A549 (cell line): Measurements from ENCODE around the gene RNF14. TPM values are rescaled to one million over a fixed set of nuclear protein-coding genes. Genes with fewer than 3 reads are reported as not detected.
A peak's percentile ranks its signal among the peaks of the same experiment; 100 is the strongest.

ENCODE experiments used
- ATAC-seq, 2 experiments: fragments of 200-7000 bp in 1 of 2; fragments of >200 bp in 1 of 2; cut with Nextera tagmentation in 1 of 2; cut with Tn5 transposase in 1 of 2; 3 replicates each; pipeline versions ENCODE4 v1.8.0 to v1.9.1; 2018 to 2020; ENCODE audit warnings: mild to moderate bottlenecking in 1 of 2, moderate library complexity in 1 of 2
- CTCF ChIA-PET: fragments of 300-600 bp; sonication (Branson Sonifier 250); formaldehyde crosslinking; extraction: SDS; loops from one replicate; lab custom pipeline; 2021; ENCODE audit warnings: antibody characterized with exemption, inconsistent platforms; lab: Yijun Ruan, JAX
- POLR2A ChIA-PET: fragments of 350-600 bp; formaldehyde crosslinking; extraction: SDS; loops from one replicate; lab custom pipeline; 2021; ENCODE audit warnings: antibody characterized with exemption, inconsistent platforms; lab: Yijun Ruan, JAX
- DNase-seq, 2 experiments: peaks; one replicate each; pipeline versions ENCODE4 v3.0.0 to v3.0.0-alpha.2; 2011 to 2016; ENCODE audit warnings: low read depth in 1 of 2, low spot score in 1 of 2
- FAIRE-seq: peaks from 2 replicates; lab custom pipeline; 2011; peaks lifted over from hg19 to GRCh38; lab: Jason Lieb, UNC
- H3K27ac ChIP-seq, 2 experiments: fragments of >200 bp; sonication (Bioruptor Twin); formaldehyde crosslinking; 3 replicates each; pipeline ENCODE4 v1.5.1; 2016 to 2017
- H3K4me1 ChIP-seq: fragments of >200 bp; sonication (Bioruptor Twin); formaldehyde crosslinking; 3 replicates; pipeline ENCODE4 v1.6.1; 2016
- H3K4me2 ChIP-seq: fragments of >200 bp; sonication (Bioruptor Twin); formaldehyde crosslinking; 3 replicates; pipeline ENCODE4 v1.6.1; 2016
- H3K4me3 ChIP-seq: fragments of >200 bp; sonication (Bioruptor Twin); formaldehyde crosslinking; 3 replicates; pipeline ENCODE4 v1.5.1; 2016
- H3K9me3 ChIP-seq: fragments of >200 bp; sonication (Bioruptor Twin); formaldehyde crosslinking; 3 replicates; pipeline ENCODE4 v1.6.1; 2016
- EHMT2 ChIP-seq: fragments of 200-600 bp; sonication (generic); IDR thresholded peaks from 2 replicates; pipeline ENCODE4 v1.6.1; 2016; ENCODE audit warnings: antibody characterized with exemption, low read depth, mild to moderate bottlenecking, moderate library complexity
- FOSB ChIP-seq: fragments of 250-450 bp; sonication (Bioruptor Pico); IDR thresholded peaks from 2 replicates; pipeline ENCODE4 v1.5.0; 2020; ENCODE audit warnings: mild to moderate bottlenecking, moderate library complexity
- FOSL2 ChIP-seq, 2 experiments: fragments of 450-650 bp in 1 of 2; fragments of >200 bp in 1 of 2; sonication (Bioruptor Twin) in 1 of 2; formaldehyde crosslinking; IDR thresholded peaks; 2 replicates each; pipeline versions ENCODE4 v1.5.0 to v1.6.1; 2016 to 2020; ENCODE audit warnings: mild to moderate bottlenecking in 1 of 2, moderate library complexity in 1 of 2
- FOXS1 ChIP-seq: fragments of 250-450 bp; sonication (Bioruptor Pico); IDR thresholded peaks from 2 replicates; pipeline ENCODE4 v1.5.0; 2020; ENCODE audit warnings: mild to moderate bottlenecking, moderate library complexity
- HES2 ChIP-seq: fragments of >200 bp; sonication (Bioruptor Twin); formaldehyde crosslinking; IDR thresholded peaks from 2 replicates; pipeline ENCODE4 v1.6.1; 2016
- HOXB13 ChIP-seq: fragments of 250-450 bp; sonication (Bioruptor Pico); IDR thresholded peaks from 2 replicates; pipeline ENCODE4 v1.5.0; 2020; ENCODE audit warnings: low read depth, mild to moderate bottlenecking, moderate library complexity
- JUN ChIP-seq, 2 experiments: fragments of >200 bp; sonication (Bioruptor Twin); formaldehyde crosslinking; IDR thresholded peaks; 2 replicates in 1 of 2; 3 replicates in 1 of 2; pipeline ENCODE4 v1.6.1; 2016 to 2017
- KDM5A ChIP-seq: fragments of 200-600 bp; sonication (generic); IDR thresholded peaks from 2 replicates; pipeline ENCODE4 v1.6.1; 2016; ENCODE audit warnings: antibody characterized with exemption, mild to moderate bottlenecking
- MAFK ChIP-seq: fragments of 450-650 bp; IDR thresholded peaks from 2 replicates; pipeline ENCODE4 v1.6.1; 2014; ENCODE audit not compliant: partially characterized antibody
- NPAS2 ChIP-seq: fragments of 250-450 bp; sonication (Bioruptor Pico); IDR thresholded peaks from 2 replicates; pipeline ENCODE4 v1.8.0; 2022; ENCODE audit warnings: mild to moderate bottlenecking, moderate library complexity, borderline replicate concordance
- RAD21 ChIP-seq, 2 experiments: fragments of >200 bp in 1 of 2; sonication (Bioruptor Twin) in 1 of 2; formaldehyde crosslinking in 1 of 2; IDR thresholded peaks in 1 of 2; conservative IDR thresholded peaks in 1 of 2; 2 replicates in 1 of 2; 3 replicates in 1 of 2; pipeline ENCODE4 v1.6.1; 2012 to 2018; ENCODE audit warnings: inconsistent platforms in 1 of 2
- RFX5 ChIP-seq: fragments of 450-650 bp; IDR thresholded peaks from 2 replicates; pipeline ENCODE4 v1.7.1; 2014; ENCODE audit warnings: antibody characterized with exemption, mild to moderate bottlenecking, moderate library complexity
- TP53 ChIP-seq: fragments of 250-450 bp; sonication (Bioruptor Pico); IDR thresholded peaks from 2 replicates; pipeline ENCODE4 v1.5.0; 2021; ENCODE audit warnings: mild to moderate bottlenecking, moderate library complexity
- ZNF302 ChIP-seq: fragments of 250-450 bp; sonication (Bioruptor Pico); IDR thresholded peaks from 2 replicates; pipeline ENCODE4 v1.9.0; 2021; ENCODE audit warnings: inconsistent platforms, mild to moderate bottlenecking, moderate library complexity
- WGBS: methylation state at CpG from one replicate; pipeline ENCODE4 v1.1.6; 2017; ENCODE audit errors: missing lambda C conversion rate; 5-methylcytosine and 5-hydroxymethylcytosine counted together
- polyA plus RNA-seq, 4 experiments: library from polyadenylated mRNA; depleted of rRNA in 3 of 4; stranded (reverse); fragments of >200 nt; fragmentation: RNase III in 1 of 4; extraction: RNeasy Plus Mini Kit Qiagen cat#74134 plus additional on column Dnase treatment in 1 of 4; gene quantifications; 2 replicates in 3 of 4; 3 replicates in 1 of 4; pipeline ENCODE4 v1.2.3, GENCODE V29; 2011 to 2017
- TF ChIP-seq, protein P1 (sequence below): fragments of 250-450 bp; sonication (Bioruptor Pico); IDR thresholded peaks from 2 replicates; pipeline ENCODE4 v1.5.0; 2021; ENCODE audit warnings: mild to moderate bottlenecking, moderate library complexity, borderline replicate concordance
- TF ChIP-seq, protein P2 (sequence below): IDR thresholded peaks from 2 replicates; pipeline ENCODE4 v1.6.1; 2012; ENCODE audit warnings: low read depth, borderline replicate concordance

The RNF14 gene
- polyA plus RNA-seq, 2 of the 4 experiments (the other 2 are of a cell fraction) = 43.2 to 47.4 TPM

GRCh38 chr5:142015781-142016533 lies 47.1 kb downstream of the RNF14 start:
- Histone ChIP-seq H3K27ac (peak overlapping the region; percentile 27 to 45; a peak in 3 of 6 replicates), H3K4me2 (peak overlapping the region; percentile 22; the same call in 2 of the 3 replicates), H3K4me1 (peaks cover 39% of the 10 kb centered on the region), H3K9me3 (peaks cover 4% of the 10 kb centered on the region; the same call in 2 of the 3 replicates), H3K4me3 (no peak overlapping the region)
- TF ChIP-seq ZNF302 (no peak), FOSL2 (IDR thresholded peaks at IDR 0.05) (no peak), FOSL2 (CRISPR knock-in tag; IDR thresholded peaks at IDR 0.05) (peak; percentile 50; the same call in 1 of the 2 replicates)
- FAIRE-seq (no peak), DNase-seq (no peak), ATAC-seq (no peak)
- 65% methylated on average over 6 of the region's 6 CpGs for WGBS
- ChIA-PET POLR2A (interaction anchor here (0.8 to 4.9 kb wide), 2 partner anchors 9 to 47 kb away, joined by 4 to 19 read pairs; partner anchors contain the start of gene RNF14), CTCF (interaction anchor here (0.7 to 13.0 kb wide), 19 partner anchors 9 to 137 kb away, joined by 3 to 97 read pairs (median 6); partner anchors contain the start of genes NDFIP1, PCDH1 and RNF14)

GRCh38 chr5:142016556-142016955 lies 47.7 kb downstream of the RNF14 start:
- CTCF ChIA-PET = interaction anchor here (0.7 to 13.0 kb wide), 13 partner anchors 8 to 696 kb away, joined by 3 to 97 read pairs (median 5); partner anchors contain the start of gene RNF14
- no peak overlapping the region for H3K4me3 ChIP-seq
- DNase-seq (no peak), ATAC-seq (no peak), FAIRE-seq (no peak)
- TF ChIP-seq, protein P1, sequence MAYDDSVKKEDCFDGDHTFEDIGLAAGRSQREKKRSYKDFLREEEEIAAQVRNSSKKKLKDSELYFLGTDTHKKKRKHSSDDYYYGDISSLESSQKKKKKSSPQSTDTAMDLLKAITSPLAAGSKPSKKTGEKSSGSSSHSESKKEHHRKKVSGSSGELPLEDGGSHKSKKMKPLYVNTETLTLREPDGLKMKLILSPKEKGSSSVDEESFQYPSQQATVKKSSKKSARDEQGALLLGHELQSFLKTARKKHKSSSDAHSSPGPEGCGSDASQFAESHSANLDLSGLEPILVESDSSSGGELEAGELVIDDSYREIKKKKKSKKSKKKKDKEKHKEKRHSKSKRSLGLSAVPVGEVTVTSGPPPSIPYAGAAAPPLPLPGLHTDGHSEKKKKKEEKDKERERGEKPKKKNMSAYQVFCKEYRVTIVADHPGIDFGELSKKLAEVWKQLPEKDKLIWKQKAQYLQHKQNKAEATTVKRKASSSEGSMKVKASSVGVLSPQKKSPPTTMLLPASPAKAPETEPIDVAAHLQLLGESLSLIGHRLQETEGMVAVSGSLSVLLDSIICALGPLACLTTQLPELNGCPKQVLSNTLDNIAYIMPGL (CRISPR knock-in tag) = no peak
- TF ChIP-seq ZNF302 (no peak), HOXB13 (no peak), FOSB (CRISPR knock-in tag) (no peak), MAFK (no peak), RAD21 (conservative IDR thresholded peaks at IDR 0.05 in 1 of 2, IDR thresholded peaks at IDR 0.05 in 1 of 2) (no peak), RFX5 (no peak), EHMT2 (no peak)
- TF ChIP-seq, protein P2, sequence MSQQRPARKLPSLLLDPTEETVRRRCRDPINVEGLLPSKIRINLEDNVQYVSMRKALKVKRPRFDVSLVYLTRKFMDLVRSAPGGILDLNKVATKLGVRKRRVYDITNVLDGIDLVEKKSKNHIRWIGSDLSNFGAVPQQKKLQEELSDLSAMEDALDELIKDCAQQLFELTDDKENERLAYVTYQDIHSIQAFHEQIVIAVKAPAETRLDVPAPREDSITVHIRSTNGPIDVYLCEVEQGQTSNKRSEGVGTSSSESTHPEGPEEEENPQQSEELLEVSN = no peak
- peak overlapping the region in 1 of 2 experiments; percentile 7; a peak in 1 of 6 replicates for H3K27ac ChIP-seq
- WGBS = 87% methylated on average over 4 of the region's 4 CpGs
- peaks cover 4% of the 10 kb centered on the region; the same call in 2 of the 3 replicates for H3K9me3 ChIP-seq
- H3K4me2 ChIP-seq = peak overlapping the region; percentile 22; the same call in 1 of the 3 replicates
- H3K4me1 ChIP-seq = peaks cover 39% of the 10 kb centered on the region
- POLR2A ChIA-PET = interaction anchor here (0.8 to 4.9 kb wide), 2 partner anchors 8 to 47 kb away, joined by 4 to 19 read pairs; partner anchors contain the start of gene RNF14

DNA sequence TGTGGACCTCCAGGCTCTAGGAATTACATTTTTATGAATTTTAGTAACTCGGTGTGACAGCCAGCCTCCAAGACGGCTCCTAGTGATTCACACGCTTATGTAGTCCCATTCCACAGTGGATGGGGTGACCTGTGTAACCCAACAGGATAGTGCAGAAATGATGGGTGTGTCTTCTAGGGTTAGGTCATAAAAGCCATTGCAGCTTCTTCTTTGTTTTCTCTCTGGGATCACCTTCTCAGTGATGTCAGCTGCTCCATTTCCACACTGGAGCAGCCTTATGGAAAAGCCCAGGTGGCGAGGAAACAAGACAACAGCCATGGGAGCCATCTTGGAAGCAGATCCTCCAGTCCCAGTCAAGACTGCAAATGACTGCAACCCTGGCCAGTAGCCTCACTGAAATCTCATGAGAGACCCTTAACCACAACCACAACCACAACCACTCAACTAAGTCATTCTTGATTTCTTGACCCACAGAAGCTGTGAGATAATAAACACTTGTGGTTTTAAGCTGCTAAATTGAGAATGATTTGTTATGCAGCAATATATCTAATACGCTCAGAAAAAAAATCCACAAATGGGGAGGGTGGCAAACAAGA lies 49.0 kb downstream of the RNF14 start:
- 83% methylated on average over 5 of the region's 5 CpGs for WGBS
- FAIRE-seq (no peak), DNase-seq (no peak), ATAC-seq (no peak)
- H3K4me3 ChIP-seq = no peak overlapping the region
- peaks cover 35% of the 10 kb centered on the region for H3K4me1 ChIP-seq
- H3K9me3 ChIP-seq = peaks cover 4% of the 10 kb centered on the region; the same call in 2 of the 3 replicates
- ChIA-PET POLR2A (no interaction called here), CTCF (interaction anchor here (0.8 to 9.5 kb wide), 4 partner anchors 10 to 126 kb away, joined by 3 to 82 read pairs (median 4); no protein-coding TSS in a partner anchor)
- H3K27ac ChIP-seq = no peak overlapping the region
- TF ChIP-seq EHMT2 = no peak
- TF ChIP-seq JUN (IDR thresholded peaks at IDR 0.05) = no peak
- no peak for TF ChIP-seq TP53
- TF ChIP-seq HES2 = no peak
- no peak for TF ChIP-seq NPAS2 (CRISPR knock-in tag)
- TF ChIP-seq KDM5A = no peak
- no peak for TF ChIP-seq FOXS1 (CRISPR knock-in tag)
- H3K4me2 ChIP-seq = no peak overlapping the region
